Esophagus mucosa (tissue), 1 donor: Measurements from ENCODE around the gene TMED7. TPM values are rescaled to one million over a fixed set of nuclear protein-coding genes. Genes with fewer than 3 reads are reported as not detected.
A peak's percentile ranks its signal among the peaks of the same experiment; 100 is the strongest.
"Not testable (repeated sequence)": the region's sequence is repeated elsewhere in the genome, so short reads cannot be mapped to it uniquely, and the experiment has no call there.

ENCODE experiments used
- ATAC-seq: fragments of 200-7000 bp; cut with Tn5 transposase; one replicate; pipeline ENCODE4 v1.9.1; 2020
- total RNA-seq: library from RNA; stranded (reverse); gene quantifications from one replicate; pipeline ENCODE4 v1.2.4, GENCODE V29; 2023
- donor health status: DM: yes; HTN: yes; CAD: no.

Gene TMED7
- 47.2 TPM for total RNA-seq

GRCh38 chr5:115625579-115626444 is at the start of gene TMED7:
Gene TMED7 (minus strand): TSS chr5:115626036. CDS start chr5:115625792, 244 bp downstream.
- peak; percentile 100 for ATAC-seq

GRCh38 chr5:115674782-115675181 is 48.9 kb upstream of the TMED7 start:
- not testable (repeated sequence) for ATAC-seq

GRCh38 chr5:115673596-115673995 is 47.8 kb upstream of the TMED7 start:
- no peak for ATAC-seq

GRCh38 chr5:115671939-115672338 is 46.1 kb upstream of the TMED7 start:
- ATAC-seq: no peak

- no peak for ATAC-seq
These were observed 40.2 kb upstream of the TMED7 start for GRCh38 chr5:115666023-115666422.

GRCh38 chr5:115661563-115661962 is 35.7 kb upstream of the TMED7 start:
- ATAC-seq: no peak

- no peak for ATAC-seq
These were observed 35.3 kb upstream of the TMED7 start for GRCh38 chr5:115661101-115661500.

GRCh38 chr5:115657881-115658233 is 32.0 kb upstream of the TMED7 start:
- ATAC-seq: no peak

- ATAC-seq: no peak
These were observed 31.5 kb upstream of the TMED7 start for GRCh38 chr5:115657125-115657880.

GRCh38 chr5:115656404-115656803 is 30.6 kb upstream of the TMED7 start:
- no peak for ATAC-seq

GRCh38 chr5:115655994-115656393 is 30.2 kb upstream of the TMED7 start:
- ATAC-seq: no peak

GRCh38 chr5:115649541-115649940 is 23.7 kb upstream of the TMED7 start:
- no peak for ATAC-seq

- no peak for ATAC-seq
These were observed 22.2 kb upstream of the TMED7 start for GRCh38 chr5:115648056-115648455.

- ATAC-seq: not testable (repeated sequence)
These were observed 19.6 kb upstream of the TMED7 start for GRCh38 chr5:115645386-115645785.

GRCh38 chr5:115644046-115644445 is 18.2 kb upstream of the TMED7 start:
- no peak for ATAC-seq

GRCh38 chr5:115641948-115642347 is 16.1 kb upstream of the TMED7 start:
- no peak for ATAC-seq

GRCh38 chr5:115640274-115640673 is 14.4 kb upstream of the TMED7 start:
- no peak for ATAC-seq

- no peak for ATAC-seq
These were observed 13.5 kb upstream of the TMED7 start for GRCh38 chr5:115639377-115639776.

GRCh38 chr5:115637507-115637906 is 11.7 kb upstream of the TMED7 start:
- ATAC-seq: no peak

GRCh38 chr5:115636008-115636407 is 10.2 kb upstream of the TMED7 start:
- ATAC-seq: no peak

- ATAC-seq: peak; percentile 97
These were observed 8.7 kb upstream of the TMED7 start for GRCh38 chr5:115634343-115635132.

- no peak for ATAC-seq
These were observed 4.1 kb upstream of the TMED7 start for GRCh38 chr5:115629903-115630302.

GRCh38 chr5:115627295-115627865 is 1.5 kb upstream of the TMED7 start:
- ATAC-seq: no peak
